GM13977 (cell line): ENCODE measurements around the gene IFT172.

ENCODE experiments used
- DNase-seq: peaks from one replicate; pipeline ENCODE4 v3.0.0; 2012; ENCODE audit warnings: low spot score
- CTCF ChIP-seq: IDR thresholded peaks from 2 replicates; pipeline ENCODE4 v1.5.1; 2012; ENCODE audit warnings: mild to moderate bottlenecking, control low read depth; ENCODE audit not compliant: insufficient read depth; ENCODE audit errors: extremely low read depth, missing control alignments
- in situ Hi-C: fragments of 300-500 bp; cut with MboI; formaldehyde crosslinking; loops from one replicate; pipeline ENCODE4 v1.12.0; 2022; ENCODE audit warnings: low sequenced_read_pairs, low pct_unique_long_range_greater_than_20kb, mixed read lengths, inconsistent platforms; ENCODE audit not compliant: unreplicated experiment

IFT172 gene

GRCh38 chr2:27520316-27520715 lies 30.8 kb upstream of the IFT172 start:
- in situ Hi-C loops: no loop called here
- no peak for TF ChIP-seq CTCF
- no peak for DNase-seq

GRCh38 chr2:27518782-27519113 lies 29.2 kb upstream of the IFT172 start:
- in situ Hi-C loops: no loop called here
- TF ChIP-seq CTCF: no peak
- DNase-seq: no peak

DNA sequence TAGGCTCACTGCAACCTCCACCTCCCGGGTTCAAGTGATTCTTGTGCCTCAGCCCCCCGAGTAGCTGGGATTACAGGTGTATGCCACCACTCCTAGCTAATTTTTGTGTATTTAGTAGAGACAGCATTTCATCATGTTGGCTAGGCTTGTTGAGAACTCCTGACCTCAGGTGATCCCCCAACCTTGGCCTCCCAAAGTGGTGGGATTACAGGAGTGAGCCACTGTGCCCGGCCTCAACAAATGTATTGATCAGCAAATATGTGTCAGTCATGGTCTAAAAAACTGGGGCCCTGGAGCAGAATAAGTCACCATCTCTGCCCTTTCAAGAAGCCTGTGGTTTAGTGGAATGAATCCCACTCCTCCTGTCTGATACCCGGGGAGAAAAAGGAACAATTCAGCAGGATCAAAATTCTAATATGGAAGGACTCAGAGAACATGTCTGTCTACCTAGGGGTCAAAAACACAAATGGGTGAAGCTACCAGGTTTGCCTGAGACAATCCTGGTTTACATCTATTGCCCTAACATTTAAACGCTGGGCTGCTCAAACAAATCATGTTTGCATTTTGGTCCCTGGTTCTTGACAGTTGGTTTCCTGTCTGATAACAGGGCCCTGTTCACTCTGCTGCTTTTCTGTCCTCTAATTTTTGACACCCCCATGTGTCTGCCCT lies 28.7 kb upstream of the IFT172 start:
- in situ Hi-C loops: no loop called here
- TF ChIP-seq CTCF: no peak
- DNase-seq: no peak

DNA sequence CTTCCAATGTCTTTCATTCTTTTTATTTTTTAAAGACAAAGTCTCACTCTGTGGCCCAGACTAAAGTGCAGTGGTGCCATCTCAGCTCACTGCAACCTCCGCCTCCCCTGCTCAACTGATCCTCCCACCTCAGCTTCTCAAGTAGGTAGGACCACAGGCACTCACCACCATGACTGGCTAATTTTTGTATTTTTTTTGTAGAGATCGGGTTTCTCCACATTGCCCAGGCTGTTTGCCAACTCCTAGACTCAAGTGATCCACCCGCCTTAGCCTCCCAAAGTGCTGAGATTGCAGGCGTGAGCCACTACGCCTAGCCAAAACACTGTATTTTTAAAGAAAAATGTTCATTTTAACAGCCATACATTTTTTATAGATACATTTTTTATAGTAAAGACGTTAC lies 19.8 kb upstream of the IFT172 start:
- no peak for DNase-seq
- TF ChIP-seq CTCF: no peak
- in situ Hi-C loops: no loop called here

- no peak for TF ChIP-seq CTCF
- in situ Hi-C loops: no loop called here
- no peak for DNase-seq
Observed at GRCh38 chr2:27507293-27507692, 17.8 kb upstream of the IFT172 start.

DNA sequence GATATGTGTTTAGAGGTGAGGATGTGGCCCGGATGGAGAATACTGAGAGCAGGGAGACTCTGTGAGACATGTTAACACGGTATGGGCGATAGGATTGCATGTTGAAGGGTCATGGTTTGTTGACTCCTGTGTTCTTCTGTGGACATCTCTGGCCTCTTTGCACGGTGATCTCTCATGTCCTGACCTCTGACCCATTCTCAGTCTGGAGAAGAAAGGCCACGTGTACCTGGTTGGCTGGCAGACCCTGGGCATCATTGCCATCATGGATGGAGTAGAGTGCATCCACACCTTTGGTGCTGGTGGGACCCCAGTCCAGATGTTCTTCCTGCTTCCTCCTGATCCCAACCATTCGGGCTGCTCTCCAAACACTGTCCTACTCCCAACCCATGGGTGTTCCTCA lies 17.0 kb upstream of the IFT172 start:
- in situ Hi-C loops: no loop called here
- no peak for DNase-seq
- no peak for TF ChIP-seq CTCF

GRCh38 chr2:27502142-27502541 lies 12.6 kb upstream of the IFT172 start:
- DNase-seq: no peak
- in situ Hi-C loops: no loop called here
- TF ChIP-seq CTCF: no peak
